ENCODE data around the gene GALNT7. TPM values are rescaled to one million over a fixed set of nuclear protein-coding genes. Genes with fewer than 3 reads are reported as not detected.

Gene GALNT7
- total and polyA plus RNA-seq, 2 of the 13 experiments (the other 11 are each of a cell fraction or from before 2014, with no cell fraction given): 0.08 to 0.13 TPM

DNA sequence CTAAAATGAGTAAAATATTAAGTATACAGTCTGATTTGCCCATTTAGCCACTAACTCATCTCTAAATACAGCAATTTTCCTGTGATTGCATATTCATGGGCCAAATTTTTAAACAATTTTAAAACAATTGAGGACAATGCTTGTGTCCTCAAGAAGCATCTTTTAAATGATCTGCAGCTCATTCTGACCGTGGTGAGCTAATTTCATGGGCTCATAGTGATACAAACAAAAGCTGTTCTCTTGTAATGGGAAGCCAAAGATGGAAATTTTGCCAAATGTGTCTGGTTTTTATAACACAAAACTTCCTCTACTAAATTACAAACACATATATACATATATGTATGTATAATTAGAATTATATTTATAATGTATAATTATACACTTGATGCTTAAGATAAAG is 125.8 kb downstream of the GALNT7 start (continued):
- TF ChIP-seq ZNF773 (CRISPR knock-in tag; IDR thresholded peaks at IDR 0.05; ENCODE audit: borderline replicate concordance): no peak

DNA sequence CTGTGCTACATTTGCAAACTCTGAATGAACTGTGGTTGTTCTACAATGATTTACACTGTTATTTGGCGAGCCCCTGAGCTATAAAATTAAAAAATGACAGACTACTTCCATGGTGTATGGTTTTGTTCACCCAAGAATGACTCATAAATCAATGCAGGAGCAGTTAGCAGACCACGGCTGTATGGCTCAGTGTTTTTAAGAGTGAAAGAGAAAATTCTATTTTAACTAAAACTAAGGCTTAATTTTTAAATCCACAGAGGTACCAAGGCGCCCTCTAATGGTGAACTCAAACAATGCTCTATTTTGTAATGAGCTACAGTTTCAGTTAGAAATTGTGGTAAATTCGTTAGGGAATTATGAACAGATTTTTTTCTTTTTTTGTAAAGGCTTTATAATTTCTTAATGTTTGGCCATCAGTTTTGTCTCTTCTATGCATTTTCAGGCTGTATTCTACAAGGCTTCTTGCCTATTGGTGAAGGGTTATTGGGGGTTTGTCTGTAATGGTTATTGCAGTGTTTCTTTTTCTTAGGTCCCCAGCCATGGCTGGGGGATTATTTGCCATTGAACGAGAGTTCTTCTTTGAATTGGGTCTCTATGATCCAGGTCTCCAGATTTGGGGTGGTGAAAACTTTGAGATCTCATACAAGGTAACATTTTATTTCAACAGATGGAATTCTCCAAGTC is 133.0 kb downstream of the GALNT7 start:
- H3K36me3 ChIP-seq (replicated peaks in 1 of 2; ENCODE audit: control insufficient read depth in 1 of 2, insufficient read depth in 2 of 2, low read length in 2 of 2): no peaks in the 10 kb centered on the region
- H3K4me3 ChIP-seq (replicated peaks in 1 of 3; ENCODE audit: insufficient read depth in 1 of 3, low read depth in 2 of 3, low read length in 3 of 3): no peak overlapping the region
- intact Hi-C loops (cut with micrococcal nuclease; ENCODE audit: unreplicated experiment) (no loop called here), in situ Hi-C loops (cut with HindIII; ENCODE audit: extremely low pct_ligation_motif_present, low pct_unique_long_range_greater_than_20kb) (no loop called here)
- ATAC-seq (no peak), DNase-seq (ENCODE audit: low spot score) (no peak), FAIRE-seq (no peak)
- H3K4me2 ChIP-seq (ENCODE audit: low read depth, low read length): no peak overlapping the region
- no peaks in the 10 kb centered on the region for H3K9me3 ChIP-seq (ENCODE audit: low read length)
- no peaks in the 10 kb centered on the region; the same call in 1 of the 2 replicates for H4K20me1 ChIP-seq (ENCODE audit: insufficient read depth, low read length)
- H3K27me3 ChIP-seq (ENCODE audit: control insufficient read depth in 1 of 2, insufficient read depth in 2 of 2, low read length in 2 of 2): 0 out of 5 replicates have a peak, but pooled peaks cover 0 to 6% of the 10 kb centered on the region in 2 experiments
- POLR2A ChIA-PET: no interaction called here
- CTCF ChIA-PET (ENCODE audit: low intra/inter-chr PET ratio, low total read pairs): no interaction called here
- WGBS (ENCODE audit: low lambda C conversion rate): 18% methylated on average over 5 of the region's 5 CpGs
- H3K79me2 ChIP-seq (ENCODE audit: insufficient read depth, low read length): no peaks in the 10 kb centered on the region
- no peak overlapping the region for H2AFZ ChIP-seq (ENCODE audit: low read length)
- TF ChIP-seq TEAD3 (CRISPR knock-in tag; optimal IDR thresholded peaks at IDR 0.05; ENCODE audit: borderline replicate concordance) (no peak), SNAPC2 (CRISPR knock-in tag; IDR thresholded peaks at IDR 0.05) (no peak), ZC3H4 (CRISPR knock-in tag; IDR thresholded peaks at IDR 0.05; ENCODE audit: borderline replicate concordance) (no peak)
- TF ChIP-seq, protein P1, sequence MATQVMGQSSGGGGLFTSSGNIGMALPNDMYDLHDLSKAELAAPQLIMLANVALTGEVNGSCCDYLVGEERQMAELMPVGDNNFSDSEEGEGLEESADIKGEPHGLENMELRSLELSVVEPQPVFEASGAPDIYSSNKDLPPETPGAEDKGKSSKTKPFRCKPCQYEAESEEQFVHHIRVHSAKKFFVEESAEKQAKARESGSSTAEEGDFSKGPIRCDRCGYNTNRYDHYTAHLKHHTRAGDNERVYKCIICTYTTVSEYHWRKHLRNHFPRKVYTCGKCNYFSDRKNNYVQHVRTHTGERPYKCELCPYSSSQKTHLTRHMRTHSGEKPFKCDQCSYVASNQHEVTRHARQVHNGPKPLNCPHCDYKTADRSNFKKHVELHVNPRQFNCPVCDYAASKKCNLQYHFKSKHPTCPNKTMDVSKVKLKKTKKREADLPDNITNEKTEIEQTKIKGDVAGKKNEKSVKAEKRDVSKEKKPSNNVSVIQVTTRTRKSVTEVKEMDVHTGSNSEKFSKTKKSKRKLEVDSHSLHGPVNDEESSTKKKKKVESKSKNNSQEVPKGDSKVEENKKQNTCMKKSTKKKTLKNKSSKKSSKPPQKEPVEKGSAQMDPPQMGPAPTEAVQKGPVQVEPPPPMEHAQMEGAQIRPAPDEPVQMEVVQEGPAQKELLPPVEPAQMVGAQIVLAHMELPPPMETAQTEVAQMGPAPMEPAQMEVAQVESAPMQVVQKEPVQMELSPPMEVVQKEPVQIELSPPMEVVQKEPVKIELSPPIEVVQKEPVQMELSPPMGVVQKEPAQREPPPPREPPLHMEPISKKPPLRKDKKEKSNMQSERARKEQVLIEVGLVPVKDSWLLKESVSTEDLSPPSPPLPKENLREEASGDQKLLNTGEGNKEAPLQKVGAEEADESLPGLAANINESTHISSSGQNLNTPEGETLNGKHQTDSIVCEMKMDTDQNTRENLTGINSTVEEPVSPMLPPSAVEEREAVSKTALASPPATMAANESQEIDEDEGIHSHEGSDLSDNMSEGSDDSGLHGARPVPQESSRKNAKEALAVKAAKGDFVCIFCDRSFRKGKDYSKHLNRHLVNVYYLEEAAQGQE (IDR thresholded peaks at IDR 0.05; ENCODE audit: borderline replicate concordance in 1 of 2, low read depth in 1 of 2, low read length in 2 of 2): no peak
- TF ChIP-seq, protein P2, sequence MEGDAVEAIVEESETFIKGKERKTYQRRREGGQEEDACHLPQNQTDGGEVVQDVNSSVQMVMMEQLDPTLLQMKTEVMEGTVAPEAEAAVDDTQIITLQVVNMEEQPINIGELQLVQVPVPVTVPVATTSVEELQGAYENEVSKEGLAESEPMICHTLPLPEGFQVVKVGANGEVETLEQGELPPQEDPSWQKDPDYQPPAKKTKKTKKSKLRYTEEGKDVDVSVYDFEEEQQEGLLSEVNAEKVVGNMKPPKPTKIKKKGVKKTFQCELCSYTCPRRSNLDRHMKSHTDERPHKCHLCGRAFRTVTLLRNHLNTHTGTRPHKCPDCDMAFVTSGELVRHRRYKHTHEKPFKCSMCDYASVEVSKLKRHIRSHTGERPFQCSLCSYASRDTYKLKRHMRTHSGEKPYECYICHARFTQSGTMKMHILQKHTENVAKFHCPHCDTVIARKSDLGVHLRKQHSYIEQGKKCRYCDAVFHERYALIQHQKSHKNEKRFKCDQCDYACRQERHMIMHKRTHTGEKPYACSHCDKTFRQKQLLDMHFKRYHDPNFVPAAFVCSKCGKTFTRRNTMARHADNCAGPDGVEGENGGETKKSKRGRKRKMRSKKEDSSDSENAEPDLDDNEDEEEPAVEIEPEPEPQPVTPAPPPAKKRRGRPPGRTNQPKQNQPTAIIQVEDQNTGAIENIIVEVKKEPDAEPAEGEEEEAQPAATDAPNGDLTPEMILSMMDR (CRISPR knock-in tag; IDR thresholded peaks at IDR 0.05): peak; percentile 17; the same call in 1 of the 2 replicates
- BruUV-seq (replicated peaks): no TSS peak
- no peak overlapping the region for H3K9ac ChIP-seq (ENCODE audit: insufficient read depth, low read depth, low read length)
- H3K4me1 ChIP-seq (ENCODE audit: insufficient read depth, low read length): no peaks in the 10 kb centered on the region
- H3K27ac ChIP-seq (ENCODE audit: extremely low read length, insufficient read depth, low read length): no peak overlapping the region

Data from HepG2 (cell line).